Kasumi-1 (cell line): ENCODE data around the gene PATE4.
"Not testable (repeated sequence)": the region's sequence is repeated elsewhere in the genome, so short reads cannot be mapped to it uniquely, and the experiment has no call there.

Source experiments
- DNase-seq, 2 experiments: peaks; one replicate each; lab custom pipeline; 2025; lab: John Stamatoyannopoulos, UW

The PATE4 gene, protein sequence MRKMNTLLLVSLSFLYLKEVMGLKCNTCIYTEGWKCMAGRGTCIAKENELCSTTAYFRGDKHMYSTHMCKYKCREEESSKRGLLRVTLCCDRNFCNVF

DNA sequence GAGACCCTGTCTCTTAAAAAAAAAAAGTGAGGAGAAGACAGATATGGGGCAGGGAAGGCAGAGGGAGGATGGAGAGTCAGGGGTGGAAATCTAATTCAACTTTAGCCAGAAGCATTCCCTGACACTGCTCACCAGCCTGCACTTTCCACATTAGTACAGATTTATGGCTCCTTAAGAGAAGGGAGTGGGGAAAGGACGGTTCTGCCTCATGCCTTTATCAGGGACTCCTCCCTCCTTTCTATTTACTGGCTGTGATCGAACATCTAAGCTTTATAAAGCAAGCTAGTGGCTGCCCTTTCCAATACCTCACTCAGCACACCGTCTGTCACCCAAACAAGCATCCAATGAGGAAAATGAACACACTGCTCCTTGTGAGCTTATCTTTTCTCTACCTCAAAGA lies at the start of gene PATE4:
Gene PATE4 (plus strand): TSS at position 301 of the 400 bp plus-strand sequence. CDS start 44 bp downstream, at position 345.
- no peak for DNase-seq

DNA sequence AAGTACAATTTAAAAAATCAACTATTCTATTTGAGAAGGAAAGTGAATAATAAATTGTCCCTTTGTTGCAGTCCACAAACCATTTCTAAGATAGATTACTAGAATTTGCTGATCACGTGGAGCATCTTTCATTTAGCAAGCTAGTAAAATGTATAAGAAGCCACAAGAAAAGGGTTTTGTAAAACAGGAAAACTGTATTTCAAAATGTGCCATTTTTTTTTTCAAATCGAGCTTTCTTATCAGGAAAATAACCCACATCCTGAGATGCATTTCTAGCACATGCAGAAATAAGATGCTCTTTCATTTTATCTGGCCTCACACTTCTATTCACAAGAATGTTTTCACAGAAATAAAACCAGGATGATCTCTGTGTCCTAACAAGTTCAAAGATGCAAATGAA lies 48.4 kb upstream of the PATE4 start:
- DNase-seq = no peak

DNA sequence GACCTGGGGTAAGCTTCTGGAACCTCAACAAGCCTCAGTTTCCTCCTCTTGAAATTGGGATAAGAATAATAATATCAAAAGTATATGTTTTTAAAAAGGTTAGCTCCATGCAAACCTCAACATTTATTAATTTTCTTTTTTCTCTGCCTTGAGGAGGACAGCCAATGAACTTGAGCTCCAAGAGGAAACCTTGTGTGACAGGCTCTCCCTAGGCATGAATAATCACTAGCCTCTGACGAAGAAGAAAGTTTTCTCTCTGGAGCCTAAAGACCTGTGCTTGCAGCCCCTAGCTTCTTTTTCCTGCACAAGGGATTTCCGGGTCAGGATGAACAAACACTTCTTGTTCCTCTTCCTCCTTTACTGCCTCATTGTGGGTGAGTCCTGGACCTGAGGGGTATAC lies 45.3 kb upstream of the PATE4 start, which contains the start of gene PATE3:
Gene PATE3 (plus strand): TSS at position 301 of the 400 bp plus-strand sequence. CDS start 25 bp downstream, at position 326.
- DNase-seq = no peak

DNA sequence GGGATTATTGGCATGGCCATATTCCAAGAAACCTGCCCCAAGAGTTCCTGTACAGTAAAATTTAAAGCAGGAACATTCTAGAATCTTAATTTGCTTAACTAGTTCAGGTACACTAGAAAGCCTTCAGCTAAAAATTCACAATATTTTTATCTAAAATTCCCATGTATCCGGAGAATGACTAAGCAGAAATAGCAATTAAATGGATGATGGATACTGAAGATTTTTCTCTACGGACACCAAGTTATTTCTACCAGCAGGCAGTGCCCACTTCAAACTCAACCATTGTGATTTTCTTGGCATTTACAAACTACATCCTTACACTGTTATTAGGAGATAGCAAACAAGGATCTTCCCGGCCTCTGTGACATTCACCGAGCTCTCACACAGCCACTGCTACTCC lies 42.3 kb upstream of the PATE4 start:
- DNase-seq = no peak

DNA sequence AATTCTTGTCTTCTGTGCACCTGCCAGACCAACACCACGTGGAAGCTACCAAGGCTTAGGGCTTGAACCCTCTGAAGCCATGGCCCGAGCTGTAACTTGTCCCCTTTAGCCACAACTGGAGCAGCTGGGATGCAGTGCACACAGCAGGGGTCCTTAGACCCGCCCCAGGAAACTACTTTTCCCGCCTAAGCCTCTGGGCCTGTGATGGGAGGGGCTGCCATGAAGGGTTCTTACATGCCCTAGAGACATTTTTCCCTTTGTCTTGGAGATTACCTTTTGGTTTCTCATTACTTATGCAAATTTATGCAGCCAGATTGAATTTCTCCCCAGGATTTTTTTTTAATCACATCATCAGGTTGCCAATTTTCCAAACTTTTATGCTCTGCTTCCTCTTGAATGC lies 35.5 kb upstream of the PATE4 start:
- DNase-seq = no peak

DNA sequence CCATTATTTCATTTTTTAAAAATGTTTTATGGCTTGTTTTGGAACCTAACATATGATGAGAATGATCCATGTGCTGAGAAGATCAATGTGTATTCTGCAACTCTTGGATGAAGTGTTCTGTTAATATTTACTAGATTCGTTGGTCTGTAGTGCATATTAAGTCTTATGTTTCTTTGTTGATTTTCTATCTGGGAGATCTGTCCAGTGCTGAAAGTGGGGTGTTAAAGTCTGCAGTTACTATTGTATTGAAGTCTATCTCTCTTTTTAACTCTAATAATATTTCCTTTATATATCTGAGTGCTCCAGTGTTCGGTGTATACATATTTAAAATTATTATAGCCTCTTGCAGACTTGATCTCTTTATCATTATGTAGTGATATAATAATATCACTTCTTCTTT lies 33.3 kb upstream of the PATE4 start:
- no peak for DNase-seq

DNA sequence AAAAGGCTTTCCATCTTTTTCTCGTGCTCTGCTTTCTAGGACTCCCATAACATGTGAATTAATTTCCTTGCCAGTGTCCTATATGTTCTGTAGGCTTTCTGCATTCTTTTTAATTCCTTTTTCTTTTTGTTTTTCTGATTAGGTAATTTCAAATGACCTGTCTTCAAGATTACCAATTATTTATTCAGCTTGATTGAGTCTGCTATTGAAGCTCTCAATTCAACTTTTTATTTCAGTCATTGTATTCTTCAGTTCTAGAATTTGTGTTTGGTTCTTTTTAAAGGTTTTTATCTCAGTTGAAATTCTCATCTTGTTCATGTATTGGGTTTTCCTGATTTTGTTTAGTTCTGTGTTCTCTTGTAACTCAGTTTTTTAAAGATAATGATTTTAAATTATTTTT lies 30.7 kb upstream of the PATE4 start:
- no peak for DNase-seq

DNA sequence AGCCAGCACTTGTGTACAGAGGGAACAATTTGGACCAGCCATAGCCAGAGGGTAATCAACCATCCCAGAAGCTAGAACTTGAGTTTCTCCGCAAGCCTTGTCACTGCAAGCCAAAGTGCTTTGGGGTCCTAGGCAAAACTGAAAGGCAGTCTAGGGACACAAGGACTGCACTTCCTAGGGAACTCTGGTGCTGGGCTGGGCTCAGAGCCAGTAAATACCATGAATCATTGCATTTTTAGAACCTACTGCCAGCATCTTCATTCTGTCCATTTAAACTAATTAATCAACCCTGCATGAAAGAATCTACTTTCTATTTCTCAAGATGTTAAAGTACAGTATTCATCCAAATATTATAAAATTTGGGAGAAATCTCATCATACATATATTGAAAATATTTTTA lies 25.2 kb upstream of the PATE4 start:
- no peak for DNase-seq

DNA sequence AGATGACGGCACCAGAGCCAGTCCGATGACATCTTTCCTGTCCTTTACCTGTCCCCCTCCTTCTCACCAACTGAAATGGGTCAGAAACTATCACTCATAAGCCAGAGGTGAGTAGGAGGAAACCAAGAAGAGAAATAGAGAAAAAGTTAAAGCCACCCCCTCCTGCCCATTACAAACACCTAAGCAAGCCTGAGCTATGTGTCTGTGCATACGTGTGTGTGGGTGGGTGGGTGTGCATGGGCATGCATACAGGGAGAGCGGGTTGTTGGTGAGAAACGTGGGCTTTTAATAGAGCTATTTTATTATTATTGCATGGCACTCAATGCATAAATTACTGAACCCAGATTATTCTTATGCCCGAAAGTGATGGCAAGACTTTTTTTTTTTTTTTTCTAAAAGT lies 2.6 kb downstream of the PATE4 start:
- DNase-seq = no peak

DNA sequence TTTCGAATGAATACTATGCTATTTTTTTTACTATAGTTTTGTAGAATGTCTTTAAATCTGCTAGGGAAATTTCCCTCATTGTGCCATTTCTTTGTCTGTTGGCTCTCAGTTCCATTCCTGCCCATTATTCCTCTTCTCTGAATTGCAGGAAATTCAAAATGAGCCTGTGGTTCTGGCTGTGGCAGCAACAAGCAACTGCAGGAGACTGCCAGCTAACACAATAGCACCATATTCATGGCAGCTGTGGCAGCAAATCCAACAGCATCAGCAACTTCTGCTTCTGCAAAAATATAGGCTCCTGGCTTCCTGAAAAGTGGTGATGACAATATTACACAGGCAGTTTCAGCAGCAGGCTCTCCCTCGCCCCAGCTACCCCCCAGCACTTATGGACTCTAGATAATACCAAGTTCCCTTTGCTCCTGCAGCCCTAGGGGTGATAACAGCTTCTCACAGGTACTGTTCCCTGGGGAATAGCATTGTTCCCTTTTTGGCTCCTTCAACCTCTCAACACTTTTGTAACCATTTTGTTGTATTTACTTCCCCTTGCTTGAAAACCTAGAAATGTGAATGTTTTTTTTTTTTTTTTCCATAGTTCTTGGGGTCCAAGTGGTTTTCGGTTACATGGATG lies 9.3 kb downstream of the PATE4 start:
- peak; percentile 2 to 4 for DNase-seq

DNA sequence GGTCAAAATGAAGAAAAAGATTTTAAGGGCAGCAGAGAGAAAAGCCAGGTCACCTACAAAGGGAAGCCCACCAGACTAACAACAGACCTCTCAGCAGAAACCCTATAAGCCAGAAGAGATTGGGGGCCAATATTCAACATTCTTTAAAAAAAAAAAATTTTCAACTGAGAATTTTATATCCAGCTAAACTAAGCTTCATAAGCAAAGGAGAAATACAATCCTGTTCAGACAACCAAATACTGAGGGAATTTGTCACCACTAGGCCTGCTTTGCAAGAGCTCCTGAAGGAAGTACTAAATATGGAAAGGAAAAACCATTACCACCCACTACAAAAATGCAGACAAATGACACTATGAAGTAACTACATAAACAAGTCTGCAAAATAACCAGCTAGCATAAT lies 13.1 kb downstream of the PATE4 start:
- no peak for DNase-seq

DNA sequence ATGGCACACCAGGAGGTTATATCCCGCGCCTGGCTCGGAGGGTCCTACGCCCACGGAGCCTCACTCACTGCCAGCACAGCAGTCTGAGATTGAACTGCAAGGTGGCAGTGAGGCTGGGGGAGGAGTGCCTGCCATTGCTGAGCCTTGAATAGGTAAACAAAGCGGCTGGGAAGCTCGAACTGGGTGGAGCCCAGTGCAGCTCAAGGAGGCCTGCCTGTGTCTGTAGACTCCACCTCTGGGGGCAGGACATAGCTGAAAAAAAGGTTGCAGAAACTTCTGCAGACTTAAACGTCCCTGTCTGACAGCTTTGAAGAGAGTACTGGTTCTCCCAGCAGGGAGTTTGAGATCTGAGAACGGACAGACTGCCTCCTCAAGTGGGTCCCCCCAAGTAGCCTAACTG lies 24.6 kb downstream of the PATE4 start:
- not testable (repeated sequence) for DNase-seq

DNA sequence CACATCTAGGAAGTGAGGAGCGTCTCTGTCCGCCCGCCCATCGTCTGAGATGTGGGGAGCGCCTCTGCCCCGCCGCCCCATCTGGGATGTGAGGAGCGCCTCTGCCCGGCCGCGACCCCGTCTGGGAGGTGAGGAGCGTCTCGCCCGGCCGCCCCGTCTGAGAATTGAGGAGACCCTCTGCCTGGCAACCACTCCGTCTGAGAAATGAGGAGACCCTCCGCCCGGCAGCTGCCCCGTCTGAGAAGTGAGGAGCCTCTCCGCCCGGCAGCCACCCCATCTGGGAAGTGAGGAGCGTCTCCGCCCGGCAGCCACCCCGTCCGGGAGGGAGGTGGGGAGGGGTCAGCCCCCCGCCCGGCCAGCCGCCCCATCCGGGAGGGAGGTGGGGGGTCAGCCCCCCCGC lies 29.7 kb downstream of the PATE4 start:
- not testable (repeated sequence) for DNase-seq

DNA sequence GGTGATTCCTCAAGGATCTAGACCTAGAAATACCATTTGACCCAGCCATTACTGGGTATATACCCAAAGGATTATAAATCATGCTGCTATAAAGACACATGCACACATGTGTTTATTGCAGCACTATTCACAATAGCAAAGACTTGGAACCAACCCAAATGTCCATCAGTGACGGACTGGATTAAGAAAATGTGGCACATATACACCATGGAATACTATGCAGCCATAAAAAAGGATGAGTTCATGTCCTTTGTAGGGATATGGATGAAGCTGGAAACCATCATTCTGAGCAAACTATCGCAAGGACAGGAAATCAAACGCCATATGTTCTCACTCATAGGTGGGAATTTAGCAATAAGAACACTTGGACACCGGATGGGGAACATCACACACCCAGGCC lies 32.2 kb downstream of the PATE4 start:
- not testable (repeated sequence) for DNase-seq

DNA sequence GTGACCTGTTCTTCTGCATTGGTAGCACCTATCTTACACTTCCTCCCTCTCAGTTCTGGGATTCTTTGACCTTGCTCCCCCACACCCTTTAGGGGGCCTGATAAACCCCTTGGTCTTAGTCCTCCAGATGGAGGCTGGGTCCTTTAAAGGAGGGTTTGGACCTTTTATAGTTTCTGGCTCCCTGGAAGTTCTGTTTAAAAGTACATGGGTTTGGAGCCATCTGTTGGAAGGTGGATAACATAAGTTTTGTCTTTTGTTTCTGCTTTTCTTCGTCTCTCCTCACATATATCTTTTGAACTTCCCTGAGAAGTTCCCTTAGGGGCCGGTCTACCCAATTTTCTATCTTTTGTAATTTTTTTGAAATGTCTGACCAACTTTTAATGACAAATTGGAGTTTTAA lies 36.4 kb downstream of the PATE4 start:
- DNase-seq = no peak

DNA sequence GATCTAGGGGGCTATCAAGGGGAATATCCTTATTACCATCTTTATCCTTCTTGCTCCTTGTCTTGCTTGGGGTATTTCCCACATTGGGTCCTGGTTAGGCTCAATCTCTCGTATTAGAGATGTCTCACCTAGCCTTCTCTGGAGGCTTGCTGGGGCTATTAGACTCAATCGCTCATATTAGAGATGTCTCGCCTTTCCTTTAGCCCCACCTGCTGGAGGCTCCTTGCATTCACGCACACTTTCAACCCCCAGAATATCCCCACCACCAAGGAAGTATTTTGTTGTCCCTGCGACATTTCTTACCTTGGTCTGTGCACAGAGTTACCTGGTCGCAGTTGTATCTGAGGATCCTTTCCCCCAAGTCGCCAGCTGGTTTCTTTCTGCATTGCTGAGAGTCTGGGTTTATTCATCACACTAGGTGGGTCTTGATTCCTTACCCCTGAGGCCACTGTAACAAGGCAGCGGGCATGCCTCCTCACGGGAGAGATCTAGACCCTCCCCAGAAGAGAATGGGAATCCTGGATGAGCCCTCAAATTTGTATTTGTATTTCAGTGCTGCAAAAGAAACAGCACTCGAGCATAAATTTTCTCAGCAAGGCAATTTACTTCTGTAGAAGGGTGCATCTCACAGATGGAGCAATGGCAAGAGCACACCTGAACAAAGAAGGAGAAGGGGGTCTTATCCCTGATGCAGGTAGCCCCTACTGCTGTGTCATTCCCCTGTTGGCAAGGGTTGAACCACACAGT lies 38.4 kb downstream of the PATE4 start:
- peak; percentile 39 to 54 for DNase-seq

DNA sequence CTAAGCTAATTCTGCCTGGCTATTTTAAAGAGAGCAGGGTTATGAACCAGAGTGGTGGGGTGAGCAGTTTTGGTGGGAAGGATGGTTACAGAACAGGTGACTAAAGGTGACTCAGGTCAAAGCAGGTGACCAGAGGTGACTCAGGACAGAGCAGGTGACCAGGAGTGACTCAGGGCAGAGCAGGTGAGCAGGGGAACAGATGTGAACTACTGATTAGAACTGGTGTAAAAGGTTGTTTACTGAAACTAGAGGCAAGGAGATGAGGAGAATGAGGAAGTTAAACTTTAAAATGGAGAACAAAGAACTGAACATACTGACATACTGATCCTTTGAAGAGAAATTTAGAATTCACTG lies 39.0 kb downstream of the PATE4 start:
- DNase-seq = peak; percentile 9 to 12

DNA sequence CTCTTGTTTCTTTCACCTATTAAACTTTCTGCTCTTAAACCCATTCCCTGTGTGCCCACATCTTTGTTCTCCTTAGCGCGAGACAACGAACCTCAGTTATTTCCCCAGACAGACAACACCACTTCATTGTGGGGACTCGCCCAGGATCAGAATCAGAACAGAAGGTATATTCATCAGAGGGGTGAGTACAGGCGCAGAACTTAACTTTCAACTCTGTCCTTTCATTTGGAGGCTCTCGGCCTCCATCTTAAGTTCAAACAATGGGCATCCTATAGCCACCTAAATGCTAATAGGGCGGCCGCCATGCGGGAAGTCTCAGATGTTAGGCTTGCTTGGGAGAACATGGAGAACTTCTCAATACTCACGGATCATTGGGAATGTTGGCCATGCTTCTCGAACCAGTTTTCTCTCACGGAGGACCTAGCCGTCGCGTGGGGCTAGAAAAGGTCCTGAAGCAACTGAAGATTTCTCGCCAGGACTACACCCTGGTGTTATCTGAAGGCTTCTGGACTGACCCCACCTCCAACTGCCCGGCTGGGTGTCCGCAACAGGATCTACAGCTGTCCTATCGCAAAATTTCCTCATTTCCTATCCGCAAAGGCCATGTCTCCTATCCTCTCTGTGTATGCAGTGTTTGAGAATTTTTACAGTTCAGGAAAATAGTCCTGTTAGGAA lies 40.9 kb downstream of the PATE4 start:
- no peak for DNase-seq

DNA sequence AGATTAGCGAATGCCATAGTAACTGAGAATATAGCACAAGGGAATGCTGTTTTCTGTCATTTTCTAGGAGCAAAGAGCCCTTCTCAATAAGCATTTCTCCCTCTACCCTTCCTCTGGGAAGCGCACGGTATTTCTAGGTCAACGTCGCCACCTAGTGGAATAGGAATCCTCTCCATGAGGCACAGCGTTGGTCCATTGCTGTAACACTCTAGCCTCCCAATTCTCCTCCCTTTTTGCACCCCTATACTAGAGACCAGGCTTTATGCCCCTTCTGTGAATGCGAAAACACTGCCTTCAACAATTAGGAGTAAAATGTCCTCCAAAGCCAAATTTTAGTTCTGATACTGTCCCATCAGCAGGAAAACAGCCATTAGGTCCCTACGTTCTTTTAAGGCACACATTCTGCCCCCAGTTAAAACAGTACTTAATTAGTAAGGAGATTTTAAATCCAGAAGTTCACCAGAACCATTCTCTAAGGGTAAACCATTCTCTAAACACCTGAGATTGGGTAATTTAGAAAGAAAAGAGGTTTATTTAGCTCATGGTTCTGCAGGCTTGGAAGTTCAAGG lies 41.5 kb downstream of the PATE4 start:
- peak; percentile 80 to 83 for DNase-seq

DNA sequence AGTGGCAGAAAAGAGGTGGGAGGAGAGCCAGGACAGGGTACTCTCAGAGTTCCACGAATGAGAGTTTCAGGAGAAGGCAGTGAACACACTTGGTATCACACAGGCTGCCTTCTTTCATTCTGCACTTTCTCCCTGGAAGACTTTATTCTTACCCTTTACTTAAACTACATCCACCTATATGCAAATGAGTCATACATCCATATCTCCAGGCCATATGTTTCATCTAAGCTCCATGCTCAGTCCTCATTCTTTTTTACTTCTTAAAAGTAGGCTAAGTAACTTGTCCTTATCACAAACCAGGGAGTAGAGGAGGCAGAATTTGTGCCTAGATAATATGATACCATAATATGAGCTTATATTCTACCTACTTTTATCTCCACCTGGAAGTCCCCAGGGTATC lies 48.2 kb downstream of the PATE4 start:
- DNase-seq = no peak

DNA sequence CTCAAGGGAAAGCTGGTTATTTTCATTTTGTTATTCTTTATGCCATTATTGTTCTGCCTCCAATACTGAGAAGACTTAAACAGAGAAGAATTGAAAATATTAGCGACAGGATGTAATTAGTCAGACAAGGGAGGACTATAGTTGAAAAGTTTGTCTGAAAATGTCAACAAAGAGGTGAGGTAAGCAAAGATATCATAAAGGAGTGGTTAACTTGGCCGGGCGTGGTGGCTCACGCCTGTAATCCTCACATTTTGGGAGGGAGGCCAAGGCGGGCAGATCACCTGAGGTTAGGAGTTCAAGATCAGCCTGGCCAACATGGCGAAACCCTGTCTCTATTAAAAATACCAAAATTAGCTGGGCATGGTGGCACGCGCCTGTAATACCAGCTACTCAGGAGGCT lies 50.3 kb downstream of the PATE4 start:
- DNase-seq = no peak

DNA sequence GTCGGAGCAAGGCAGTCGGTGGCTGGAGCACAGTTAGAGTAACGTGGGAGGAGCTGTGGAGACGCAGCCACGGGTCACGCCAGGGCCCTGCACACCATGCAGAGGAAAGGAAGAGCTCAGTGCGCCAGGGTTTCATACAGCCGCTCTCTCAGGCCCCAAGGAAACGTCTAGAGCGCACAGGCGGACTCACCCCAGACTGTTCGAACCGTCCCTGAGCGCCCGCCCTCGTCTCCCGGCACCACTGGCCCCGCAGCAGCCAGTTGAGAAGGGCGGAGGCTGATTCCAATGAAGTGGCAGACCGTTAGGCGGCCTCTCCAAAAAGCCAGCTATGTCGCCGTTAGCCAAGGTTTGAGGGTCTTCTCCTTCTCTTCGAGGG lies 53.9 kb downstream of the PATE4 start:
- DNase-seq = peak; percentile 71 to 77
